DMS153 (cell line): ENCODE results near the gene SCNN1A.

Experiments used
- DNase-seq: peaks from one replicate; lab custom pipeline; 2025; lab: John Stamatoyannopoulos, UW

Gene SCNN1A

DNA sequence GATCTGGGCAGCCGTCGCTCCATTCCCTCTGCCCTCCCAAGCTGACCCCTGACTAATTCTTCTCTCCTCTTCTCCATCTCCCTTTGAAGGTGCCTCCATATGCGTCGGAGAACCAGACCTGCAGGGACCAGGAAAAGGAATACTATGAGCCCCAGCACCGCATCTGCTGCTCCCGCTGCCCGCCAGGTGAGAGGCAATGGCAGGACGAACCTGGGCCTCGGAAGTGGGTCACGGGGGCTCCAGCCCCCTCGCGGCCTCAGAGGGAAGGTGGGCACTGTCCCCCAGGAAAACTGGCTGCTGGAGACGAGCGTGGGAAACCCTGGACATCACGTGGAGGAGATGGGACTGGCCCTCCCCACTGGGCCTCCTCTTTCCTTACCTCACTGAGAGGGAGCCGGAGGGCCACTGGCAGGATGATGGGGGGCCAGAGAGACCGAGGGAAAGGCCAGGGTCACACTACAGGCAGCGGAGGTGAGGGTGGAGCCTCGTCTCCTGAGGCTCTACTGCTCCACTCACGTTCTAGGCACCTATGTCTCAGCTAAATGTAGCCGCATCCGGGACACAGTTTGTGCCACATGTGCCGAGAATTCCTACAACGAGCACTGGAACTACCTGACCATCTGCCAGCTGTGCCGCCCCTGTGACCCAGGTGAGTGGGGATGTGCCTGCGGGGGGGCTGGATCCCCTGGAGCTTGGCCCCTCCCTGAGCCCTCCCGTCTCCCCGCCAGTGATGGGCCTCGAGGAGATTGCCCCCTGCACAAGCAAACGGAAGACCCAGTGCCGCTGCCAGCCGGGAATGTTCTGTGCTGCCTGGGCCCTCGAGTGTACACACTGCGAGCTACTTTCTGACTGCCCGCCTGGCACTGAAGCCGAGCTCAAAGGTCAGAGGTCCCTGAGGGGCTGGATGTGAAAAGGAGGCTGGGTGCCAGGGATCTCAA is 9.4 kb upstream of the SCNN1A start:
- no peak for DNase-seq

DNA sequence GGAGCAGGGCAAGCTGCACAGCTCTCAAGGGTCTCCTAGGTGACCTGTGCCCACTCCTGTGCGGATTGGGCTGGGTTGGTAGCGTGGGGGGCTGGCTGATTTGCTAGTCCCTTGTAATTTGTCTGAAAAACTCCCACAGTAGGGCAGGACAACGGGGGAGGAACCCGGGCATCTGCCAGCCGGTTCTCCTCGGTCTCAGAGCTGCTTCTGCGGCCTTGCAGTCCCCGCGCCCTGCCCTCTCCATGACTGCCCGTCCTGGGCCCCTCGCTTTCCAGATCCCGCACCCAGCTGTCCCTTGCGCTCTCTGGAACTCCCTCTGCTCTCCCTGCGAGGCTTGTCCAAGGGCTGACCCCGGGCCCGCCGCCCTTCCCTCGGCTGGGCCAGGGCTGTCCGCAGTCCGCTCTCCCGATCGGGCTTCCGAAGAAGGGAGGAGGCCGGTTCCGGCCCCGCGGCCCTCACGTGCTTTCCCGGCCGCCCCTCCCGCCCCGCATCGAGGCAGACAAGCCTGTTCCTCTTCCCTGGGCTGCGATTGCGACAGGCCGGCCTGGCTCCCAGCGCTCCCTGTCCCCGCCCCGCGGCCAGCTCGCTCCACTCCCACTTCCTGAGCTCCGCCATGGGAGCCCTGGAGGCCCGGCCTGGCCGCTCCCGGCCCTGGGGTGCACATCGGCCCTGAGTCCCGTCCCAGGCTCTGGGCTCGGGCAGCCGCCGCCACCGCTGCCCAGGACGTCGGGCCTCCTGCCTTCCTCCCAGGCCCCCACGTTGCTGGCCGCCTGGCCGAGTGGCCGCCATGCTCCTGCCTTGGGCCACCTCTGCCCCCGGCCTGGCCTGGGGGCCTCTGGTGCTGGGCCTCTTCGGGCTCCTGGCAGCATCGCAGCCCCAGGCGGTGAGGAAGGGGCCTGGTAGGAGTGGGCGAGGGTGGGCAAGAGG is 8.5 kb upstream of the SCNN1A start, which contains the start of gene LTBR:
LTBR (plus strand) TSS at position 591 of the 927 bp plus-strand sequence; CDS start at position 788, 197 bp downstream.
- DNase-seq: peak; percentile 61

DNA sequence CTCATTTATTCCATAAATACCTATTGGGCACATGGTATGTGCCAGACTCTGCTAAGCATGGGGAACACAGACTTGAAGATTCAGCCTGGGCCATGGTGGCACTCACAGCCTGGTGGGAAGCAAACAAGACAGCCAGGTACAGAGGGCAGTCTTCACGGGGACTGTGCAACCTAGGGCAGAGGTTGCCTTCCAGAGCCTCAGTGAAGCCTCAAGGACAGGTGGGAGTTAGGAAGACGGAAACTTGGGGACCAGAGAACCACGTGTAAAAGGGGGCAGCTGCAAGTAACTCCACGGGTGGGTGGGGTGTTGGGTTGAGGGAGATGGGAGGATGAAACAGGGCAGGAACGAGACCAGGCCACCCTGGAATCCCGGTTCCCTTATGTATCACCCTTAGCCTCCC is 7.6 kb upstream of the SCNN1A start:
- no peak for DNase-seq

DNA sequence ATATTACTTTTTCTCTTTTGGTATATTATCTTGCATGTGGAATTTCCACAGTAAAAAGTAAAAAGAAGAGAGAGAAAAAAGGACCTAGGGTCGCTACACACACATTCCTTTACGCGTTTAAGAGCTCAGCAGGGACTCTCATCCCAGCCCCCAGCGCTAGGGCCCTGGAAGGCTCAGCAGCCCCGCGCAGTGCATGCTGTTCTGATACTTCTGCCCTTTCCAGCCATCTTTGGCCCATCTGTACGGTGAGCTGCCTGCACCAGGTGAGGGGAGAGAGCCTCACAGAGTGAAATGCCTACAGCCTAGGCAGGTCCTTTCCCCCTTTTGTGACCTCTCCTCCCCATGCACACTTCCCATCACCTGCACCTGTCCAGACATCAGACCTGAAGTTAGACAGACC is 7.0 kb upstream of the SCNN1A start:
- no peak for DNase-seq

DNA sequence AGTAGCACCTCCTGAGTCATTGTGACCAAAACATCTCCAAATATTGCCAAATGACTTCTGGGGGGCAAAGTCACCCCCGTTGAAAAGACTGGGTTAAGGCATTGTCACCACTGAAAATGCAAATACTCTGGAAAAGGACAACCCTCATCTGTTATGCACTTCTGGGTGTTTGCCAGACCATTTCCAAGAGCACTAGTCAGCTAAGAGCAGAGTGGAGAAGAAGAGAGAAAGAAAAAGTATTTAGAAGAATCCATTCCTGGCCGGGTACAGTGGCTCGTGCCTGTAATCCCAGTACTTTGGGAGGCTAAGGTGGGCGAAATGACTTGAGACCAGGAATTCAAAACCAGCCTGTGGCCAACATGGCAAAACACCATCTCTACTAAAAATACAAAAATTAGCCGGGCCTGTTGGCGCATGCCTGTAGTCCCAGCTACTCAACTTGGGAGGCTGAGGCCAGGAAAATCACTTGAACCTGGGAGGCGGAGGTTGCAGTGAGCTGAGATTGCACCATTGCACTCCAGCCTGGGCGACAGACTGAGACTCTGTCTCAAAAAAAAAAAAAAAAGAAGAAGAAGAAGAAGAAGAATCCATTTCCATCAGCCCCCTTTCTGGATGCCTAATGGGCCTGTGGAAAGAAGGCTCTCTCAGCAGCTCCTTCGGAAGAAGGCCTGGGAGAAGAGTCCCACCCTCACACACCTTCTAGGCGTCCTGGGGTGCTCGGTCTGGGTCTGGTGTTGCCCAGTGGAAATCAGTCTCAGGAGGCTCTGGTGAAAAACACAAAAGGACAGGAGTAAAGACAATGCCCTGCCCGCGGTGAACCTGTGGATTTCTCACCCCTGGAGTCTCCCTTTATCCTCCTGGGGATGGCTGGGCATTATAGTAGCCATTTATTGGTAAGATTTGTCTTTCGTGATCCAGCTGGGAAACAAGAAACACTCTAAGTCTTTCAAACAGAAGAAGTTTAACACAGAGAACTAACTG is 5.1 kb upstream of the SCNN1A start:
- DNase-seq: no peak

DNA sequence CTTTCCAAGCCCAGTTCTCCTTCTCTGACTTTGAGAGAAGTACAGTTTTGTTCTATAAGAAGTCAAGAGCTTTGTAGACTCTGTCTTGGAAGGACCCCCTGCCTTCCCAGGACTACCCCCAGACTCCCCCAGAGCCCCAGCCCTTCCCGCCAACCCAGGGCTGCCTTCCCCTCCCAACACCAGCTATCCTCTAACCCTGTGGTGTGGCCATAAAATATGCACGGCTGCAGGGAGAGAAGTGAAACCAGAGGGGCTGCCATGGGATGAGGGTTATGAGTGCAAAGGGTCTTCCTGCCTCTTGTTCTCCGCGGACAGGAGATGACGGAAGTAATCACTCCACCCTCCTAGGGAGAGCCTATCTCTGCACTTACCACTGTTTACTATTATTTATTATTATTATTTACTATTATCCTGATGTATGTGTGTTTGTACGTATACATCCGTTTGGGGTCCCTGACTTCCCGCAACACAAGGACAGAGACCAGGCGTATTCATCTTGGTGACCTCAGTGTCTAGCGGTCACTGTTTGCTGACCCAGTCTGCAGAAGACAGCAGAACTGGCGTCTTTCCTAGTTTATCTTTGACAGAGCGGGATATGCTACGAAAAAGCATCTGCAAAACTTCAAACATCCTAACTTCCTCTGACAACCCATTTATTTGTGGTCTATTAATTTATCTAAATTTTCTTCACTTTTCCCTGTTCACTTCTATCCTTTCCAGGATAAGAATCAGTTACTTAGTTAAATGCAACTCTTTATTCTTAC is 3.5 kb upstream of the SCNN1A start:
- no peak for DNase-seq

DNA sequence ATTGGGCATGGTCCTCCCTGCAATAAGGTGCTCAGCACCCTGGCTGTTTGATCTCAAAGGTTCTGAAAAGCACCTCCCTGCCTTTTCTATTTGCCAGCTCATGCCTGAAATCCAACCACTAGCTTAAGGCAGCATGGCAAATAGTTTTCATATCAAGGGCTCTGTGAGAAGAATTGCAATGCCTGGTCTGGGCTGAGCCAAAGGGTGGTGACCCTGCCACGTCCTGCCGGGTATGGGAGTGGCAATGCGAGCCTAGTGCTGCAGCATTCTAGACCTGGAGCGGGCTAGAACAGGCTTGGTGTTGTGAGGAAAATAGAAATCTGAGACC is 2.3 kb upstream of the SCNN1A start:
- no peak for DNase-seq

DNA sequence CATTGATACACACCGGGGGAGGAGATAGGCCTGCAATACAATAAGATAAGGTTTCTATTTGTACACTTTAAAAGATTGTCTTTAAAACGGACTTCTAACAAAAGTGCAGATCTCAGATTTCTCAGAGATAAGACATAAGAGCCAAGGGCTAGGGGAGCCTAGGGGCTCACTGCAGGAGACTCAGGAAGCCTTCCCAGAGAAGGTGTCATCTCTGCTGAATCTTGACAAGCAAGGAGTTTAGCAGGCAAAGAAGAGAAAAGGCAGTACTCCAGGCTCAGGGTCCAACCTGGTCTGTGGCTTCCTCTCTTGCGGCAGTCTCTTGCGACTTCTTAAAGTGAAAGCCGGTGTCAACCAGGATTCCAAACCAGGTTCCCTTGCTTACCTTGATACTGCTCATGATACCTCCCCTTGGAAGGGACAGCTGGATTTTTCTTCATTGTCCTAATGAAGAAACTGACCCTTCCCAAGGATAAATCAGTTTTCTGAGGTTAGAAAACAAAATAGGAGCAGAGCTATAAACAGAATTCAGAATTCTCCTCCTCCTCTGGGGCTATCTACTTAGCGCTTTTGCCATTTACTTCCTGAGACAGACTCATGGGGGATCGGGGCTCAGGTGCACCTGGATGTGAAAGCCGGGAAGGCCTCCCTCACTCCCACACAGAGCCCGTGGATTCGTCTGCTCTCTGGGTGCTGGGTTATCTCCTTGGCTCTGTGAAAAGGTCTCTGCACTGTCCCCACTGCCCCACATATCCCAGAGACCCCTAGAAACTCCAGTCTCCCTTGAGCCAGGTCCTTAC is 1.7 kb upstream of the SCNN1A start:
- DNase-seq: no peak

DNA sequence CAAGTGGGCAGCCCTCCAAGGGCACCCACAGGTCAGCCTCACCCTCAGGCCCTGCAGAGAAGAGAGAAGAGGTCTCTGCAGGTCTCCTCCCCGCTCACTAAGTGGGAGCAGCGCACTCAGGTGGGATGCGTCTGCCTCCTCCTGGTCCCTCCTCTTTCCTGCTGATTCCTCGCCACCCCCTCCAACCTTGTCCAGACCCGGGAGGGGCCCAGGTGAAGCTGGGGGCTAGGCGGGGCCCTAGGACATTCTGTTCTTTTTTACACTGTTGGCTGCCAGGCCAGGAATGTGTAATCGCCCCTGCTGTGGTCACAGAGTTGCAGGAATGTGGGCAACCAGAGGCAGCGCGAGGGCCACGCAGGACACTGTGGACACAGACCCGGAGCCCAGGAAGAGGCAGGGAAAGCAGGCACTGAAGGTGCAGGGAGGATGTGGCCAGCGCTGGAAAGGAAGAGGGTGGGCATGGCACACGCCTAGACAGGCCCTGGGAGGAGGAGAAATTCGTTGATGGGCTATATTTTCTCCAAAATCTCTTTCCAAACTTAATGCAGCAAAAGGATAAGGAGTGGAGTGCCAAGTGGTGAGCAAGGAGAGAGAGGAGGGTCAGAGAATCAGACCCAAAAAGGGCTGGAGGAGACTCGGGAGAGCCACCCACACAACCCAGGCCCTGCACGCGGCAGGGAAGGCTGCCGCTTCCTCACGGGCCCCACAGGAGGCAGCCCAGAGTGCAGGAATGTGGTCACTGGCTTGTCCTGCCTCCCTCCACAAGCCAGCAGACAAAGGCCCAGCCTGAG is 911 bp upstream of the SCNN1A start:
- DNase-seq: peak; percentile 11

DNA sequence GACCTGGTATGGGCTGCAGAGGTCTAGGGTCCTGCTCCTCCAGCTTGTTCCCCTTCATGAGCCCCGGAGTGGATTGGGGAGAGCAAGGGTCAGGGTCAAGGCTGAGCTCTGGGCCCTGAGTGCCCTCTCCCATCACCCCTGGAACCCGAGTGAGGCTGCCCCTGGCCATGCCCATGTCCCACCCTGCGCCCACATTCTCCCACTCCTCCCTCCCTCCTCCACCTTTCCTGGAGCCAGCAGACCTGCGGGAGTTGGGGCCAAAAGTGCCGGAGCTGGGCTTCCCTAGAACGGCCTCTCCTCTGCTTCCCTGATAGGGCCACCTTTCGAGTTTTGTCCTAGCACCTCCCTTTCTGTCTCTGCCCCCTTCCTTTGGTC is 590 bp downstream of the SCNN1A start:
- no peak for DNase-seq

DNA sequence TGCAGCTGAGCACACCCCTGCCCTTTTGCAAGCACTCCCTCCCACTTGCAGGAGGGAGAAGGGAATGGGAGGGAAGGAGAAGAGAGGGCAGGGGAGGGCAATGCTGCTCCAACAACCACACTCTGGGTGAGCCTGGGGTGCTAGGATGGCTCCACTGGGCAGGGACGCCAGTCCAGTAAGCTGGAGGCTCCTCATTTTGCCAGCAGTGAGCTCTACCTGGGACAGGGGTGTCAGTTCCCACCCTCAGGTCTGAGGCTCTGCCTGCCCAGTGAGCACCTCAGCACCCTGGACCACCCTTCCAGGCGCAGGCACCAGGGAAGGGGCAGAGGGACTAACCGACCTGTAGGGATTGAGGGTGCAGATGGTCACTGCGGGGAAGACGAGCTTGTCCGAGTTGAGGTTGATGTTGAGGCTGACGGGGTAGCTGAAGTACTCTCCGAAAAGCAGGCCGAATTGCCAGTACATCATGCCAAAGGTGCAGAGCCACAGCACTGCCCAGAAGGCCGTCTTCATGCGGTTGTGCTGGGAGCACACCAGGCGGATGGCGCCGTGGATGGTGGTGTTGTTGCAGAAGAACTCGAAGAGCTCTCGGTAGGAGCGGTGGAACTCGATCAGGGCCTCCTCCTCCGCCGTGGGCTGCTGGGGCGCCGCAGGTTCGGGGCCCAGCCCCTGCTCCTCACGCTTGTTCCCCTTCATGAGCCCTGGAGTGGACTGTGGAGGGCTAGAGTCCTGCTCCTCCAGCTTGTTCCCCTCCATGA is 1.2 kb downstream of the SCNN1A start:
- no peak for DNase-seq

DNA sequence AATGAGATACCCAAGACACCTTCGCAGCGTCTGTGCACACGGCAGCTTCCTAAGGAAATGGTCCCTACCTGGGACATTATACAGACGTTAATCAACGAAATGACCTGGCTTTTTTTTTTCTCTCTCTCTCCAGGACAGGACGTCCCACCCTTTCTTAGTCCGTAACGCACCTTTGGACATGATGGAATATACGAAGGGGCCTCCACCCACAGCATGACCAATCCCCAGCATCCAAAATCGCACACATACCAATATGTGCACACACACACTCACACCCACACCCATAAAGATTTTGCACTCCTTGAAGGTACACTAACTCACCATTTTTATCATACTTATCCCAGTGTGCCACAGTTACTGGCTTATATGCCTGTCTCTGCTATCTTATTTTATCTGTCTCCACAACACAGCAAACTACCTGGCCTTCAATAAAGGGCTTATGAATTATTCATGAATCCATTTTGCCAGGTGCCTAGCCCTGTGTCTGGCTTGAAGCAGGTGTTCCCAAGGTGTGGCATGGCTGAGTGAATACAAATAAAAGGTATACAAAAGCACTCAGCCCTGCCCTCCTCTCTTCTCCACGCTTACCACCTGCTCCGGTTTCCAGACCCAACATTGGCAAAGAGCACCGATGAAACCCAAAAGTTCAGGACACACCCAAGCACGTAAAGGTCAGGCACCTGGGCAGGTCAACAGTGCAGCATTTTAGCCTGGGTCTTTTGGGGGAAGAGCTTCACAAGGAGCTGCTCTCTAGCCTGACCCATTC is 2.2 kb downstream of the SCNN1A start:
- DNase-seq: peak; percentile 95

DNA sequence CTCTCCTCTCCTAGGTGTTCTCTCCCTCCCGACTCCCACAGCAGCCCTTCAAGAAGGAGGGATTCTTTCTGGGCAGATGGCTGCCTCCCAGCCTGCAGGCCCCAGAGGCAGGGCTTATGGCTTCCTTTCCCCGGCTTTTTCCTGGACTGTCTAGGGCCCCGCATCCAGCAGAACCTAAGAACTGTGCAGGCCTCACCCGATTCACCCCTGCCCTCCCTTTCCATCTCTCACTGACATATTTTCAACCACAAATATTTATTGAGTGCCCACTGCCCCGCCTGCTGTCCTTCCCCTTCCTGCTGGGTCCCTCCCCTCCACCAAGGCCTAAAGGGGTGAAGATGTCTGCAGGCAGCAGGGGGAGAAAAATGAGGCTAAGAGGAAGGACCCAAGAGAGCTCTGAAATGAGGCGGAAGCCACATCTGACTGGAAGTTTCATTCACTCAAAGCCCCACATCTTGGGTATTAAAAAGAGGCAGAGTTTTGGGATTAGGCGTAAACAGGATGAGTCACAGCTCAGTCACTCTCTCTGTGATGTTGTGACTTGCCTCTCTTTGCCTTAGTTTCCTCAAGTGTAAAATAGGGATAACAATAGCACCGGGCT is 2.9 kb downstream of the SCNN1A start:
- DNase-seq: peak; percentile 81

DNA sequence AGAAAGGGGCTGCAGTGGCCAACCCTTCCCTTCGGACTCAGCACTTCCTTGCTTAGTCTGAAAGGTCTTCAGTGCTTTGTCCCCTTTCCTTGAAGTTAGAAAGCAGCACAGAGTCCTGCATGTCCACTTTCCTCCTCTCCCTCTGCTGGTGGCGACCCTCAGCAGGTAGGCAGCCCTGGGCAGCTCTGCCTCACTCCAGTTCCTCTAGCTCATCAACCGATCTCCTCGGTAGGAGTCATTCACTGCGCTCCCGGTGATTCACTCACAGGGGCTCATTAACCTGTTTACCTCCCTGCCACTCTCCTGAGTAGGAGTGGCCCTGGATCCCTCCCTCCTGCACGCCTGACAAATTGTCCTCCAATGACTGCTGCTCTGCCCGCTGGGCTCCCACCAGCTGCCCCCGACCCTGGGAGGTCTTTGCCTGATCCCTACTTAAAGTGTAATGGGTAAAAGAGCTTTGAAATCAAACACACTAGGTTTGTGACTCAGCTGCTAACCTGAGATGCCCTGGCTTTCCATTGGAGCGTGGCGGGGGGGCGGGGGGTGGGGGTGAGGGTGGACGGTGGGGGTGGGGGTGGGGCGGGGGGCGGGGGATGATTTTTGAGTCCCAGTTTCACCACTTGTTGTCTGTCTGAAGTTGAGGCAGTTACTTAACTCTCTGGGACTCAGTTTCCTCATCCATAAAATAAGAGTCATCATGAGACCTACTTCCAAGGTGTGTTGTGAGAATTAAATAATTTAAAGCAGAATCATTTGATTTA is 4.2 kb downstream of the SCNN1A start:
- DNase-seq: peak; percentile 93

DNA sequence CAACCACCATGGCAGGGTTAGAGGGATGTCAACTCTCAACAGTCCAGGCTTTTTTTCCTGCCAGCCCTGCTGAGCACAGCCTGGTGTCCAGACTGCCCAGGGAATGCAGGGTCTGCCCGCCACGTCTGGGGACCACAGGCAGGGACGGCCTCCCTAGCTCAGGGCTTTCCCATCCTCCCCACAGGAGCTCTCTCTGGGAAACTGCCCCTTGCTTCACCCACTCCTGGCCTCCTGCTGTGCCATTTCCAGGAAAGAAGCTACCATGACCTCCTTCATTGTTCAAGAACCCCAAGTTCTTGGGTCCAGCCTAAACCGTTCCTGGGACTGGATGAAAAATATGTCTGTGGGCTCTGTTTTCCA is 4.8 kb downstream of the SCNN1A start:
- no peak for DNase-seq

DNA sequence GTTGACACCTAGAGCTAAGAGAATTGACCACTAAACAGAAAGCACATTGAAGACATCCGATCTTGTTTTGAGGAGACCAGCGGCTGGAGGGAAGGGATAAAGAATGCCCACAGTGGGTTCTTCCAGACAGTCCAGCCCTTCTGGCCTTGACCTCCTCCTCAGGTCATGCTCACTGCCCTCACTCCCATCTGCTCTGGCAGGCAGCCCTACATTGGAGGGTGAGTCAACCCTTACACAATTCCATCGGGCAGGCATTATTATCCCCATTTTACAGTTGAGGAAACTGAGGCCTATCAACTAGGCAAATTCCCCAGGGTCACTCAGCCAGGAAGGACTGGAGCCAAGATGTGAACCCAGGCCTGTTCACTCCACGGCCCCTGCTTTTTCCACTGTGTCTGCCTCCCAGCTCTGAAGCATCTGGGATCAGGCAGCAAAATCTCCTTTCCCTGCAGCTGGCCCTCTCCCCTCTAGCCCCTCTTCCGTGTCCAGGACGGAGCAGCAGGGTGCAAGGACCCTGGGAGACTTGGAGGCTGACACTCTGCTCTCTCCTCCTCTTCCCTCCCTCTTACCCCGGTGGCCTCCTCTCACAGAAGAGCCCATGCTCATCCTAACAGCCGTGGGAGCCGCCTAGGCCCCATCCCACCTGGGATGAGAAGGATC is 5.3 kb downstream of the SCNN1A start:
- no peak for DNase-seq
